Fibroblast of mammary gland (primary cell): ENCODE results near the gene MT3.
"Not testable (repeated sequence)": the region's sequence is repeated elsewhere in the genome, so short reads cannot be mapped to it uniquely, and the experiment has no call there.

Experiments
- DNase-seq: peaks from one replicate; pipeline ENCODE4 v3.0.0-alpha.2; 2010; ENCODE audit warnings: low read depth
- H3K4me3 ChIP-seq: 2 replicates; pipeline ENCODE4 v1.5.1; 2011; ENCODE audit warnings: low read depth, mild to moderate bottlenecking, low read length, moderate library complexity; ENCODE audit not compliant: control insufficient read depth
- TF ChIP-seq, protein P1 (sequence below): conservative IDR thresholded peaks from 2 replicates; pipeline ENCODE4 v1.5.1; 2011; ENCODE audit warnings: low read depth, low read length, inconsistent platforms; ENCODE audit not compliant: control insufficient read depth, insufficient read depth

Gene MT3

DNA sequence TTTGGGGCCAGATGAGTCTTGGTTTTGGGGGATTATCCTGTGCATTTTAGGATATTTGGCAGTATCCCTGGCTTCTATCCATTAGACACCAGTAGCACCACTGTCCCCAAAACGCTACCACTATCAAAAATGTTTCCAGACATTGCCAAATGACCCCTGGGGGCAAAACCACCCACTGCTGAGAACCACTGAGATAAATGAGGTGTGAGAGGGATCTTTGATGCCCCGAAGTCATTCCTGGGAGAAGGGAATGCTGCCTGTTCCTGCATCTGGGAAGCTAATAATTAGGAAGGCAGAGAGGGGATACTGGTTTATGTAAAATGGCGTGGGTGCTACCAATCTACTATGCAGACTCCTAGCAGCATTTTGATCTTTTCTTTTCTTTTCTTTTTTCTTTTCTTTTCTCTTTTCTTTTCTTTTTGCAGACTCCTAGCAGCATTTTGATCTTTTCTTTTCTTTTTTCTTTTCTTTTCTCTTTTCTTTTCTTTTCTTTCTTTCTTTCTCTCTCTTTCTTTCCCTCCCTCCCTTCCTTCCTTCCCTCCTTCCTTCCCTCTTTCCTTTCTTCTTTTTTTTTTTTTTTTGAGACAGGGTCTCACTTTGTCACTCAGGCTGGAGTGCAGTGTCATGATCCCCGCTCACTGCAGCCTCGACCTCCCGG lies 8.8 kb upstream of the MT3 start:
- H3K4me3 ChIP-seq = no peak overlapping the region
- DNase-seq = no peak
- TF ChIP-seq, protein P1, sequence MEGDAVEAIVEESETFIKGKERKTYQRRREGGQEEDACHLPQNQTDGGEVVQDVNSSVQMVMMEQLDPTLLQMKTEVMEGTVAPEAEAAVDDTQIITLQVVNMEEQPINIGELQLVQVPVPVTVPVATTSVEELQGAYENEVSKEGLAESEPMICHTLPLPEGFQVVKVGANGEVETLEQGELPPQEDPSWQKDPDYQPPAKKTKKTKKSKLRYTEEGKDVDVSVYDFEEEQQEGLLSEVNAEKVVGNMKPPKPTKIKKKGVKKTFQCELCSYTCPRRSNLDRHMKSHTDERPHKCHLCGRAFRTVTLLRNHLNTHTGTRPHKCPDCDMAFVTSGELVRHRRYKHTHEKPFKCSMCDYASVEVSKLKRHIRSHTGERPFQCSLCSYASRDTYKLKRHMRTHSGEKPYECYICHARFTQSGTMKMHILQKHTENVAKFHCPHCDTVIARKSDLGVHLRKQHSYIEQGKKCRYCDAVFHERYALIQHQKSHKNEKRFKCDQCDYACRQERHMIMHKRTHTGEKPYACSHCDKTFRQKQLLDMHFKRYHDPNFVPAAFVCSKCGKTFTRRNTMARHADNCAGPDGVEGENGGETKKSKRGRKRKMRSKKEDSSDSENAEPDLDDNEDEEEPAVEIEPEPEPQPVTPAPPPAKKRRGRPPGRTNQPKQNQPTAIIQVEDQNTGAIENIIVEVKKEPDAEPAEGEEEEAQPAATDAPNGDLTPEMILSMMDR = no peak

DNA sequence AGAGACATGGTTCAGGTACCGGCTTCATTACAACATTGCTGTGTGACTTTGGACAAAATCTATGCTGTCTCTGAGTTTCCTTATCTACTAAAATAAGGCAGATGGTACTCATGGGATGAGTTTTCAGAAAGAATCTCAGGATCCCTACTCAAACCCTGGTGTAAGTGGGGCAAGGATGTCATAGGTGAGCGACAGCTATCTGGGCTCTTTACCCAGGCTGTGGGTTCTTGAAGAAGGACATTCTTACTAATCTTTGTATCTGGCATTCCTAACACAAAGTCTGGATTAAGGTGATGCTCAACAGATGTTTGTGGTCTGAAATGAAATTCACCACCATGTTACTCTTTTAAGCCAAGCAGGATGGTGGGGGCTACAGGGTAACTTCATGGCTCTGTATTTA lies 6.4 kb upstream of the MT3 start:
- not testable (repeated sequence) for DNase-seq, H3K4me3 ChIP-seq

DNA sequence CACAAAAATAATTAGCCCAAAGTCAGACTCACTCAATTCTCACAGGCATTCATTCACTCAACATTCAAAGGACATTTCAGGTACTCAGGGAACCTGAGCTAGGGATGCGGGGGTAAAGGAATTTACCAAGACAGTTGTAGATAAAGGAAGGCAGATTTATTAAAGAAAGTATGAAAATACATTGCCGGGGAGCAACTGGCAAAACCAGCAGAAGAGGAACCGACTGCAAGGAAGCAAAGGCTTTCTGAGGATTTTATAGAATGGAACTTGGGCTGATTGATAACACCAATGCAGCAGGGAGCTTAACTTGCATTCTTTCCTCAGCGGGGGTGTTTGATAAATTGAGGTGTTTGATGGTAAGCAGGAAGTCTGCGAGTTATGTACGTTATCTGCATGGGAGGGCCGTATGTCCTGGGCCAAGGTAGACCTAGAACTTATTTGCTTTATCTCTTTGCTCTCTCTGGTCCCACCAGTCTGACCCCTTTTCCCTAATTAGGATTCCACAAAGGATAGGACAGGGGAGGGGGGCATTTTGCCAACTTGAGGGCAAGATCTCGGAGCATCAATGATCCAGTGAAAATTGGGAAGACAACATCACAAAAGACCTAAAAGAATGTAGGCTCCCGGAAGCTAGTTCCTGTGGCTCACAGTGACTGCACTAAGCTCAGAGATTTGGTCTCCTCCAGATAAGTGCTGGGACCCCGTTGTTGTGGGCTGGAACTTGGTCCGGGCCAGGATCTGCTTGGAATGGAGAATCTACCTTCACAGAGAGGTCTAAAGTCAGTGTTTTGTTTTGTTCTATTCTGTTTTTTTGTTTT lies 5.8 kb upstream of the MT3 start:
- H3K4me3 ChIP-seq = no peak overlapping the region
- TF ChIP-seq, protein P1 = no peak
- DNase-seq = no peak

DNA sequence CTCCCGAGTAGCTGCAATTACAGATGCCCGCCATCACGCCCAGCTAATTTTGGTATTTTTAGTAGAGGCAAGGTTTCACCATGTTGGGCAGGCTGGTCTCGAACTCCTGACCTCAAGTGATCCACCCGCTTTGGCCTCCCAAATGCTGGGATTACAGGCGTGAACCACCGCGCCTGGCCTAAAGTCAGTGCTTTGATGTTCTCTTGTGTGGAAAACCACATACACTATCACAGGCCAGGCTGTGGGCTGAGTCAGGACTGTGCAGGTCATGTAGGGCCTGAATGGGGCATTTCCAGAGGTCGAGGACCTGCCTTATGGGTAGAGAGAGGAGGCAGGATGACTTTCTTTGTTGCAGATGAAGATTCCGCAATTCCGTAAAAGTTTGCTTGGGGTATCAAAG lies 5.1 kb upstream of the MT3 start:
- TF ChIP-seq, protein P1 = no peak
- H3K4me3 ChIP-seq = no peak overlapping the region
- no peak for DNase-seq

DNA sequence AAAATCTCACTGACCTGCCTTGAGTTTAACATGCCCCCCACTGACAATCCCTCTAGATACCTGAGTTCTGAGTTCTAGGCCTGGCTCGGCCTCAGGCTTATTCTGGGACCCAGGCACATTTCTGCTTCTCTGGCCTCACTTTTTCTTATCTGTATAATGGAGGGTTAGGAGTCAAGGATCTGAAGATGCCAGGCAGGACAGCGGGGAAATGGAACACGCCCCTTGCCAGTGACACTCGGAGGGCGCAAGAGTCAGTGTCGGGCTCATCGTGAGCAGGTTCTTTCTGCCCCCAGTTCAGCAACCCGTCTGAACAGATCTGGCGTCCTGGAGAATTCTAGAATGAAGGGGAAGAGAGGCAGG lies 567 bp upstream of the MT3 start:
- no peak overlapping the region for H3K4me3 ChIP-seq
- TF ChIP-seq, protein P1 = no peak
- no peak for DNase-seq

DNA sequence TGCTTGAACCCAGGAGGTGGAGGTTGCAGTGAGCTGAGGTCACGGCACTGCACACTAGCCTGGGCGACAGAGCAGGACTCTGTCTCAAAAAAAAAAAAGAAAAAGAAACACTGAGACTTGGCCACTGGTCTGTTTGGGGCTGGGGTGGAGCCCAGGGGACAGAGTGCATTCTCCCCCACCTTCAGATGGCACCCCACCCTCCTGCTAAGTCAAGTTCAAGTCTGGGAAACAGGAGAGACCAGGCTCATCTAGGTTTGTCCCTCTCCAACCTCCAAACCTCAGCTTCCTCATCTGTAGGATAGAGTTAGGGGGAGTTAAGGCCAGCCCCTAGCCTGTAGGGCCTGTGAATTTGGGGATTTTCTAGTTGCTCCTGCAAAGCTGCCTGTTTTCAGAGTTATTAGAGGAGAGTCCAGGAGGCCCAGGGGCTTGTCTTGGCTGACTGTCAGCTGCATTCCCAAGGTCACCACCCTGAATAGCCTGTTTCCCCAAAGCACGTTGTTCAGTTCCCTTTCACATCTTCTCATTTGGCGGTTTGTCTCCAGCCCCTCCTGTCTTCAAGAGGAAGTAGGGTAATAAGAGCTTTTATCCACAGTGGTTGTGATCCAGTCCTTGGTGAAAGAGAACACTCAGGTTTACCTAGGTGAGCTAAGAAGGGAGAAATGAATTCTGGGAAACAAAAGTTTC lies 2.2 kb downstream of the MT3 start:
- TF ChIP-seq, protein P1 = no peak
- DNase-seq = no peak
- H3K4me3 ChIP-seq = no peak overlapping the region
